Ovary (tissue), 3 donors: ENCODE data around the gene IGF1R.

Source experiments
- CTCF ChIP-seq, 3 donors: fragments of 450-650 bp in 2 of 3; fragments of 200-600 bp in 1 of 3; IDR thresholded peaks; one replicate each; pipeline versions ENCODE4 v1.5.1 to v1.8.0; 2016 to 2022; ENCODE audit warnings: antibody characterized with exemption in 3 of 3, mild to moderate bottlenecking in 1 of 3
- EP300 ChIP-seq: sonication (generic); formaldehyde crosslinking; IDR thresholded peaks from one replicate; pipeline ENCODE4 v1.6.1; 2017; ENCODE audit warnings: antibody characterized with exemption
- donor health status: DM: no; HTN: no; CAD: no.

GRCh38 chr15:98951493-98952320 is 303.4 kb downstream of the IGF1R start:
- TF ChIP-seq CTCF (IDR thresholded peaks at IDR 0.05) (no peak), EP300 (no peak)
